NT2/D1 (cell line): Measurements from ENCODE around the gene NTSR2.

Experiments used
- SUZ12 ChIP-seq: IDR thresholded peaks from 2 replicates; pipeline ENCODE4 v1.6.1; 2011; ENCODE audit not compliant: insufficient read length, insufficient read depth; ENCODE audit errors: extremely low read depth
- YY1 ChIP-seq: IDR thresholded peaks from 2 replicates; pipeline ENCODE4 v1.6.1; 2011; ENCODE audit not compliant: insufficient read length, insufficient read depth
- ZNF274 ChIP-seq: IDR thresholded peaks from 2 replicates; pipeline ENCODE4 v1.6.1; 2011; ENCODE audit warnings: mild to moderate bottlenecking, low read depth, low read length

- no peak for TF ChIP-seq YY1
- TF ChIP-seq ZNF274, result no peak
- no peak for TF ChIP-seq SUZ12
Measured at GRCh38 chr2:11698009-11698922, 28.3 kb upstream of the NTSR2 start.
